ENCODE measurements around the gene LUC7L.

GRCh38 chr16:146646-147045 lies 82.6 kb downstream of the LUC7L start:
- no peak for TF ChIP-seq CTCF (IDR thresholded peaks at IDR 0.05; ENCODE audit: borderline replicate concordance, extremely low read depth, low read length, poor library complexity, severe bottlenecking)
- TF ChIP-seq EZH2 (IDR thresholded peaks at IDR 0.05; ENCODE audit: borderline replicate concordance, low read depth, low read length, severe bottlenecking) = no peak

All from DND-41 (cell line).